Measurements from ENCODE around the gene ACKR2.

DNA sequence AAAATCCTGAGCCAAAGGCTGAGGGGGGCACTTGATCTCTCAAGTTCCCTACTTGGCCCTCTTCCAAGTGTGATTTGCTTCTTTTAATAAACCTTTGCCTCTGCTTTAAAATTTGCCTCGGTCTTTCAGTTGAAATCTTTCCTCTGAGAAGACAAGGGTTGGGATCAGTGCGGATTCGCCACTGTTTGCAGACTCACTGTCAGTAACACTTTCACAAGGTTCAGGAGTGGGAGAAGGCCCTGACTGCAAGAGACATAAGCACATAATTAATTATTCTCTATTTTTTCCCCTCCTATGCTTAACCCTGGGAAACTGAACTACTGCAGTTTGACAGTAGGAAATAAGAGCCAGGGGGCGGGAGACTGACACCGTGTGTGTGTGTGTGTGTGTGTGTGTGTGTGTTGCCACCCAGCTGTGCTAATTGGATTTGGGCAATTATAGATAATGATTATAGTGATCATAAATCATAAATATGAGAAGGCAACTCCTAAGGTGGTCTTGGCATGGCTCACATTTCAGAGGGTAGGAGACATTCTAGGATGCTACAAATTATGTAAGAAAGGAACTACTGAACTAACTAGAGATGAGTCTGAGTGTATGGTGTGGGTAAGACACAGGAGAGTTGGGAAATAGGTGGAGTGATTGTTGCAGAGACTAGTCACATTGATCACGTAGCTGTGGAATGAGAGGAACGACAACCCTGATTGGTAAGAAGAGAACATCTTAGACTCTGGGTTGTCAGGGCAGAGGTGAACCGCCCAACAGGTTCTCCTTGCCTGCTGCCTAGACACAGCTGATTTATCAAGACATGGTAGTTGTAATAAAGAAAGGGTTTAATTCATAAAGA lies 91.2 kb downstream of the ACKR2 start:
- TF ChIP-seq POLR2A (IDR thresholded peaks at IDR 0.05), result no peak
- TF ChIP-seq, protein P1, sequence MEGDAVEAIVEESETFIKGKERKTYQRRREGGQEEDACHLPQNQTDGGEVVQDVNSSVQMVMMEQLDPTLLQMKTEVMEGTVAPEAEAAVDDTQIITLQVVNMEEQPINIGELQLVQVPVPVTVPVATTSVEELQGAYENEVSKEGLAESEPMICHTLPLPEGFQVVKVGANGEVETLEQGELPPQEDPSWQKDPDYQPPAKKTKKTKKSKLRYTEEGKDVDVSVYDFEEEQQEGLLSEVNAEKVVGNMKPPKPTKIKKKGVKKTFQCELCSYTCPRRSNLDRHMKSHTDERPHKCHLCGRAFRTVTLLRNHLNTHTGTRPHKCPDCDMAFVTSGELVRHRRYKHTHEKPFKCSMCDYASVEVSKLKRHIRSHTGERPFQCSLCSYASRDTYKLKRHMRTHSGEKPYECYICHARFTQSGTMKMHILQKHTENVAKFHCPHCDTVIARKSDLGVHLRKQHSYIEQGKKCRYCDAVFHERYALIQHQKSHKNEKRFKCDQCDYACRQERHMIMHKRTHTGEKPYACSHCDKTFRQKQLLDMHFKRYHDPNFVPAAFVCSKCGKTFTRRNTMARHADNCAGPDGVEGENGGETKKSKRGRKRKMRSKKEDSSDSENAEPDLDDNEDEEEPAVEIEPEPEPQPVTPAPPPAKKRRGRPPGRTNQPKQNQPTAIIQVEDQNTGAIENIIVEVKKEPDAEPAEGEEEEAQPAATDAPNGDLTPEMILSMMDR (IDR thresholded peaks at IDR 0.05), result no peak

Data from testis (tissue), 2 donors.